Left ventricle myocardium inferior (tissue), 1 donor: Measurements from ENCODE around the gene CBX3. TPM values are rescaled to one million over a fixed set of nuclear protein-coding genes. Genes with fewer than 3 reads are reported as not detected.

ENCODE experiments used
- DNase-seq: peaks from one replicate; pipeline ENCODE4 v3.0.0-alpha.2; 2020
- H3K27ac ChIP-seq: fragments of 200-600 bp; replicated peaks from 2 replicates; pipeline ENCODE4 v1.8.0; 2021
- H3K27me3 ChIP-seq: fragments of 200-600 bp; 2 replicates; pipeline ENCODE4 v1.8.0; 2021; ENCODE audit warnings: low read depth
- H3K36me3 ChIP-seq: fragments of 200-600 bp; 2 replicates; pipeline ENCODE4 v1.8.0; 2021
- H3K4me1 ChIP-seq: fragments of 200-600 bp; 2 replicates; pipeline ENCODE4 v1.8.0; 2021
- H3K4me3 ChIP-seq: fragments of 200-600 bp; 2 replicates; pipeline ENCODE4 v1.8.0; 2021; ENCODE audit warnings: mild to moderate bottlenecking, moderate library complexity
- H3K9me3 ChIP-seq: fragments of 200-600 bp; replicated peaks from 2 replicates; pipeline ENCODE4 v1.8.0; 2021
- CTCF ChIP-seq: fragments of 200-600 bp; IDR thresholded peaks from 2 replicates; pipeline ENCODE4 v1.8.0; 2021; ENCODE audit warnings: antibody characterized with exemption, mild to moderate bottlenecking, borderline replicate concordance
- intact Hi-C: fragments of 100-400 bp; cut with micrococcal nuclease; formaldehyde crosslinking; loops from one replicate; pipeline ENCODE4 v1.11.0; 2022
- total RNA-seq: library from RNA; stranded (reverse); fragmentation: NEBNext Ultra II Directional; extraction: Animal tissue kit (Norgen Biotek cat#: 25700); gene quantifications from one replicate; pipeline ENCODE4 v1.2.1, GENCODE V29; 2021
- donor health status: DM: no; HTN: yes; CAD: no; lungs with severe emphysema.

Gene CBX3
- total RNA-seq, 1 donor from 2014 or later, result 58.5 TPM

GRCh38 chr7:26155531-26156375 lies 45.8 kb upstream of the CBX3 start:
- Histone ChIP-seq H3K9me3 (no peaks in the 10 kb centered on the region), H3K4me1 (peaks cover 26% of the 10 kb centered on the region), H3K27me3 (peaks cover 65% of the 10 kb centered on the region), H3K27ac (peak overlapping the region; percentile 34), H3K4me3 (peak overlapping the region; percentile 19), H3K36me3 (no peaks in the 10 kb centered on the region)
- no peak for DNase-seq
- intact Hi-C loops, result no loop called here
- no peak for TF ChIP-seq CTCF

GRCh38 chr7:26156451-26157420 lies 44.8 kb upstream of the CBX3 start:
- Histone ChIP-seq H3K27me3 (peaks cover 55% of the 10 kb centered on the region), H3K4me3 (peak overlapping the region; percentile 19)
- intact Hi-C loops, result no loop called here

GRCh38 chr7:26157520-26158105 lies 43.9 kb upstream of the CBX3 start:
- H3K4me1 ChIP-seq, result peaks cover 18% of the 10 kb centered on the region
- H3K4me3 ChIP-seq, result no peak overlapping the region
- no peaks in the 10 kb centered on the region for H3K36me3 ChIP-seq
- no peak overlapping the region for H3K27ac ChIP-seq
- TF ChIP-seq CTCF, result no peak
- no peak for DNase-seq
- H3K9me3 ChIP-seq, result no peaks in the 10 kb centered on the region
- intact Hi-C loops, result no loop called here
- peaks cover 46% of the 10 kb centered on the region for H3K27me3 ChIP-seq

More at GRCh38 chr7:26156451-26157420, 44.8 kb upstream of the CBX3 start:
- no peaks in the 10 kb centered on the region for H3K9me3 ChIP-seq
- peaks cover 25% of the 10 kb centered on the region for H3K4me1 ChIP-seq
- no peaks in the 10 kb centered on the region for H3K36me3 ChIP-seq
- DNase-seq, result no peak
- H3K27ac ChIP-seq, result peak overlapping the region; percentile 34
- no peak for TF ChIP-seq CTCF

- Histone ChIP-seq H3K27ac (no peak overlapping the region), H3K4me1 (peaks cover 8% of the 10 kb centered on the region), H3K27me3 (peaks cover 30% of the 10 kb centered on the region), H3K36me3 (no peaks in the 10 kb centered on the region), H3K4me3 (no peak overlapping the region), H3K9me3 (peaks cover 8% of the 10 kb centered on the region)
- no peak for TF ChIP-seq CTCF
- DNase-seq, result no peak
- intact Hi-C loops, result no loop called here
These were observed 42.3 kb upstream of the CBX3 start for GRCh38 chr7:26159243-26159642.

- no peak for DNase-seq
- intact Hi-C loops, result no loop called here
- Histone ChIP-seq H3K4me3 (no peak overlapping the region), H3K4me1 (peaks cover 3% of the 10 kb centered on the region), H3K9me3 (peaks cover 16% of the 10 kb centered on the region), H3K27me3 (peaks cover 13% of the 10 kb centered on the region), H3K36me3 (no peaks in the 10 kb centered on the region), H3K27ac (no peak overlapping the region)
- TF ChIP-seq CTCF, result no peak
These were observed 40.6 kb upstream of the CBX3 start for GRCh38 chr7:26160896-26161295.
